ENCODE results near the gene VEGFA.
"Not testable (repeated sequence)": the region's sequence is repeated elsewhere in the genome, so short reads cannot be mapped to it uniquely, and the experiment has no call there.

Gene VEGFA

DNA sequence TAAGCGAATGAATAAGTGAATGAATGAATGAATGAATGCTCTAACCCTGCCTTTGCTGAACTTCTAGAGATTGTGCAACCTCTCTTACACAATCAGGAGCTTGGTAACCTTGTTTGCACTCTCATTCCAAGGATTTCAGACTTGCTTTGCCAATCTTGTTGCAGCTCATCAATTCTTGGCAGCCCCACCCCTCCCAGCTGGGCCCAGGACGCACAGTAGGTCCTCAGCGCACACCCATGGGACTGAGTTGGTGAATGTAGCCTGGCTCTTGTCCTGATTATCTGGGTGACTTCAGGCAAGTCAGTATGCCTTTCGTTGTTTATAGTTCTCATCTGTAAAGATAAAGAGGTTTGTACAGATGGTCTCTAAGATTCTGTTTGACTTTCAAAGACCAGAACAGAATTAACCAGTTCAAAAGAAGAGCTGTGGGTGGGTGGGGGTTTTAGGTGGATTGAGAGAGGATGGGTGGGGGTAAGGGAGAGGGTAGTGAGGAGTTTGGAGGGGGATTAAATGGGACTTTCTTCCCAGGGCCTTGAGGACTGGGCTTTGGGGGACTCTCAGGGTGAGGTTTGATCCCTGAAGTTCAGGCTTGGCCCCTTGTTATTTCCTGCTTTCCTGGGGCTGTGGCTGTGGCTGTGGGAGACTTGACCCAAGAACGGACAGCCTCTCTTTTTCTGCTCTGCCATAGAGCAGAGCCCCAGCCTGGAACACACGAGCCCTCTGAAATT is 33.2 kb downstream of the VEGFA start:
- DNase-seq (ENCODE audit: low read depth in 2 of 2): no peak

DNA sequence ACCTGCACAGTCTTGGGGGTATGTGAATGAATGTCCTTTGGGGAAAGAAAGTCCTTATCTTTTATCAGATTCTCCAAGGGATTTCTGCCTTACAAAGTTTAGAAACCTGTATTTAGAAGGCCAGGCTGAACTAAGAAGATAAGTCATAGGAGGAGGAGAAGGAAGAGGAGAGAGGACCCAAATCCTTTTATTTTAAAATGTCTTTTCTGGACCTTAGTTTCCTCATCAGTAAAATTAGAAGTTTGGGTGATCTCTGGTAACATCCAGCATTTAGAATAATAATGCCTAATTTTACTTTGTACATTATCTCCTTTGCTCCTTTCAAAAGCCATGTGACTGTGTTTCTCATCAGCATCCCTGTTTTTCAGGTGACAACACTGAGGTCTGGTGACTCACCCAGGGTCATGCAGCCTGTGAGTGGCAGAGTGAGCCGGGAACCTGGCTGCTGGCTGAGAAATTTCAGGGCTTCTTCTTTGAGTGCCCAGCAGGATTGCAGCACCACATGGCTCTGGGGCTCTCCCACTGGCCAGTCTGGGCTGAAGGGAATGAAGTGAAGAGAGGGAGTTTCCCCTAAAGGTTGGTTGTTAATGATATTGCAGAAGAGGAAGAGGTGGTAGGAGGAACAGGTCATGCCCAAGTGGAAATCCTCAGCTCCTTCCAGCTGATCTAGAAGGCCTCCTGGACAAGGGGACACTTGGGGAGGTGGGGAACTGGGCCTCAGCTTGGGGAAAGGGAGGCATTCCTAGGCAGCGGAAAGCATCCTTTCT is 34.0 kb downstream of the VEGFA start:
- no peak for DNase-seq (ENCODE audit: low read depth in 2 of 2)

DNA sequence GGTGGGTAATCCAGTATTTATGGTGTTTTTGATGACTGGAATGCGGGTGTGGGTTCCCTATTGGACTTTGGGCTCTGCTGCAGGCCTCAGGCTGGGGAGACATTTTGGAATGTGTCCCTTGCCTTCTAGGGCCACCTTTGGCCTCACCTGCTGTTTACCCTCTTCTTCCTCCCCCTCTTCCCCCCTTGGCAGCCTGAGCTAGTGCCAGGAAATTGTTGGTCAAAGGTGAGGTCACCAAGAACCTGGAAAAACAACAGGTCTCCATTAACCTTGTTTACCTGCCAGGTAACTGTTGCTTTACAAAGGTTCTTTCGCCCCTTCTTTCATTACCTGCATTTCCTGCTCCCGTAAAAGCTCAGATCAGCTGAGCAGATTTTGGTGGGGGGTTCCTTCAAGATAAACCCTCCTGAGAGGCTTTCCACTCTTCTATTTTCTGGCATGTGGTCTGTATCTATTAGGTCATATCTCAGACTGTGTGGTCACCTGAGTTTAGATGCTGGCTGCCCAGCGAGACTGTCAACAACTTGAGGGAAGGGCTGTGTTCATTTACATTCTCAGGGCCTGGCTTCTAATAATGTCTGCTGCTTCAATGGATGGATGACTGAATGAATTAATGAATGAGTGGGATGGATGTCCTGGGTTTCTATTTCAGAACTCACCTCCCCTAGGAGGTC is 34.7 kb downstream of the VEGFA start:
- DNase-seq (ENCODE audit: low read depth in 2 of 2): no peak

DNA sequence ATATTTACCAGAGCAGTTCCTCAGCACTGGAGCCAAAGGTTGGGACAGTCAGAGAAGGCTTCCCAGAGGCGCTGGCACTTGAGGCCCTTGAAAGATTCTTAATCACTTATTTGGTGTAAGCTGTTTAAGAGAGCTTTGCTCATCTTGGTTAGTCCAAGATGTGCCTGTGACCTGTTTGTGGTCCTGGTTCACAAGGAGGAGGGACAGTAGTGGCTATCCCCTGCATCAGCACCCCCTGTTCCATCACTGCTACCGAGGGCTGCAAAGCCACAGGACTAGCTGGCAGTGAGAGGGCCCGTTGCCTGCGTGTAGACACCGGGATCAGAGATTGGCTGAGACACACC is 35.7 kb downstream of the VEGFA start:
- DNase-seq (ENCODE audit: low read depth in 2 of 2): no peak

DNA sequence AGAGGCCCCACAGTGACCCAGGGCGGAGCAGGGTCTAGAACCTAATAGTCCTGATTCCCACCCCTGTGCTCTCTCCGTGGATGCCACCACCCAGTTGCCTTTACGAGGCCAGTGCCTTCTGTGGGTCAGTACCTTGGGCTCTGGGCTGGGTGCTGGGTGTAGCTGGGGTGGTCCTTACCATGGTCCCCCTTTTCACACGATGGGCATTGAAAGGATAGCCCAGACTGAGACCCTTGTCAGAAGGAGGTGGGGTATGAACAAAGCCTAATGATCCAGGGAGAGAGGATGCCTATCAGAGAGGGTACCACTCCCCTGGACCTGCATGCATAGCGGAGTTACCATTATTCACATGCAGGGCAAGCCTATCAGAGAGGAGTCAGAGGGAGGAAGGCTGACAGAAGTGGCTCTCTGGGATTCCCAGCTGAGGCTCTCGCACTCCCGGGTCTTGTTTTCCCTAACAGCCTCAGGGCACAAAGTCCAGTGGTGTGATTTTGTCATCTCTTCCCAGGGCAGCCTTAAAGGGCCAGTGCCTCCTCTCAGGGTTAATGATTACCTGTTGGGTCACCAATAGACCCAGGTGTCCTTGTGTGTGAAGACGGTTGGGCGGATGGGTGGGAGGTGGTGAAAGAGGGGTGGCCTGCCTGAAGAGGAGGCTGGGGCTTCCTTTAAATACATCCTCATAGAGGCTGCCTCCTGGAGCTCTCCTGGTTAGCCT is 36.2 kb downstream of the VEGFA start:
- DNase-seq (ENCODE audit: low read depth in 2 of 2): no peak

DNA sequence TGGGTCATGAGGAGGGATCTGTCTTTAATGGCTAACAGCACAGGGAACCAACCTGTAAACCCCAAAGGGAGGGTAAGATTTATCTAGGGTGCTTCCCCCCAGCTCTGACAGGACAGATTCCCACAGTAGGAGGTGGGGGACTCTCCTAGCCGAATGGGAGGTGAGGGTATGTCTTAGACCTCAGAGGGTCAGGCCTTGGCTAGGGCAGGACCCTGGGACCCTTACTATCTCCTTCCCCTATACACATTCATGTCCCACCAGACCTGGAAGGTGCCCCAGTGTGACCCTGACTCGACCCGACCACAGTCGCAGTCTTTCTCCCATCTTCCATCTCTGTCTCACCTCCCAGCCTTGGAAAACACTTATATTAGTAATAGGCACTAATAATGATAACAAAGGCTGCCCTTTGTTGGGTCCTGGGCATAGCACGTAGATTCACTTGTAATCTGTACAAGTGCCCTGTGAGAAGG is 36.8 kb downstream of the VEGFA start:
- DNase-seq (ENCODE audit: low read depth in 2 of 2): no peak

DNA sequence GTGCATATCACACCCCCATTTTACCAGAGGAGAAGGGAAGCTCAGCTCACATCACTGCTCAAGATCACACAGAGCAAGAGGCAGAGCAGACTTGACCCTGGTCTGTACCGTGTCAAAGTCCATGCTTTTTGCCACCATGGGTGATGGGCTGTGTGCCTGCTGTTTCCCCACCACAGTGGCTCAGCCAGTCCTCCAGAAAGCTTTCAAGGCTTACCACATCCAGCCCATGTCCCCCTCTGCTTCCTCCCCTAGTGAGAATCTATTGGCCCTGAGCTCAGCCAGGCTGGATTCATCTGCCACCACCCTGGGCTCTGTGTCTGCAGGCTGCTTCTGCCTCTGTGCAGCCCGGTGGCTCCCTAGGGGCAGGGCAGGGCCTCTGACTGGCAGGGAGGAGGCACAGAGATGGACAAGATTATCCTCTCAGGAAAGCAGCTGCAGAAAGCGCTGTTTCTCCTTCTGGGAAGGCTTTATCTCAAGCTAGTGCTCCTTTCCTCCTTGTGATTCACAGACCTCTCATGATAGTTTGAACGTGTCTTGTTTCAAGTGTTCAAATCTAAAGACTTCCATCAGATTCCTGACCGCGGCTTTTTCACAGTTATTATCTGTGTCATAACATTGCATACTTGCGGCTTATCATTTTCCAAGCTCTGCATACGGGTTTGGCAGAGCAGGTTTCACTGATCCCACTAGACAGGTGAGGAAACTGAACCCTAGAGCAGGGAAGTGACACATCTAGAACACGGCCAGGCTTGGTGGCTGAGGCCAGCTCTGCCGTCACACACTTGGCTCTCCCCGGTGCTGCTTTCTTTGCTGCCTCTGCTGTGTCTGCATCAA is 37.4 kb downstream of the VEGFA start:
- no peak for DNase-seq (ENCODE audit: low read depth in 2 of 2)

DNA sequence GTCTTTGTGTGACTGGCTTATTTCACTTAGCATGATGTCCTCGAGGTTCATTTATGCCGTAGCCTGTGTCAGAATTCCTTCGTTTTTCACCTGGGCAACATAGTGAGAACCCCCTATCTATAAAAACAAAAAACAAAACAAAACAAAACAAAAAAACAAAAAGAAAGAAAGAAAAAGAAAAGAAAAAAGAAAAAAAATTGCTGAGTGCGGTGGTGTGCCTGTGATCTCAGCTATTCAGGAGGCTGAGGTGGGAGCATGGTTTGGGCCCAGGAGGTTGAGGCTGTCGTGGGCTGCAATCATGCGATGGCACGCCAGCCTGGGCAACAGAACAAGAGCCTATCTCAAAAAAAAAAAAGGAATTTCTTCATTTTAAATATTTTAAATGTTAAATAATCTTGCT is 38.4 kb downstream of the VEGFA start:
- no peak for DNase-seq (ENCODE audit: low read depth in 2 of 2)

DNA sequence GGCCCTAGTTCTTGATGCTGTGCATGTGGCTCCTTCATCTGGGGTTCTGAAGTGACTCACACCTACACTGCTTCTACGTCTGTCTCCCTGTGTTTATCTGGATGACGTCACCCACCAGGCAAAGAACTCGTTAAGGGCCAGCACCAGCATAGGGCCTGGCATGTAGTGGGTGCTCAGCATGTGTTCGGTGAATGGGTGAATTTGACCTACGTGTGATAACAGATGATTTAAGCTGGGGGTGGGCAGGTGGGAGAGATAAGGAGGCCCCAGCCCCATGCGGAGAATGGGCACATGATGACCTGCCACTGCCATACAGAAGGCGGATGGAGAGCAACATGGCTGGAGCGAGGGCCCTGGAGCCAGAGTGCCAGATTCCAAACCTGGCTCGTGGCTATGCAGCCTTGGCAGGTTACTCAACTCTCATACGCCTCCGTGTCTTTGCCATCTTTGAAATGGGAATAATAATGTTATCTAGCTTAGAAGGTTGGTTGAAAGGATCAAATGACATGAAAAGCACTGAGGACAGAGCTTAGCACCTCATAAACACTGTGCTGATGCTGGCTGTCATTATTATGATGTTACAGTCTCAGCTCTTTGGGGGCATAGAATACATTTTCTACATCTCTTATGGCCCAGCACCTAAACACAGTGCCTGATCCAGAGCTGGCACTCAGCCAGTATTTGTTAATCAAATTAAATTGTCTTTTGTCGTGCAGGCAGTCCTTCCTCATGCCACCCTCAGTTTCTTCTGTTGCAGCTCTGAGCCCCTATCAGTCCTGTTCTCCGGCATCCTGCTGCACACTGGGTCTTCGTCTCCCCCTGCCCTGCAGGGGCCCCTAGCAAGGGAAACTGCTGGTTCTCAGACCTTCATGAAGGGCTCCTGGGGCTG is 39.6 kb downstream of the VEGFA start:
- no peak for DNase-seq (ENCODE audit: low read depth in 2 of 2)

DNA sequence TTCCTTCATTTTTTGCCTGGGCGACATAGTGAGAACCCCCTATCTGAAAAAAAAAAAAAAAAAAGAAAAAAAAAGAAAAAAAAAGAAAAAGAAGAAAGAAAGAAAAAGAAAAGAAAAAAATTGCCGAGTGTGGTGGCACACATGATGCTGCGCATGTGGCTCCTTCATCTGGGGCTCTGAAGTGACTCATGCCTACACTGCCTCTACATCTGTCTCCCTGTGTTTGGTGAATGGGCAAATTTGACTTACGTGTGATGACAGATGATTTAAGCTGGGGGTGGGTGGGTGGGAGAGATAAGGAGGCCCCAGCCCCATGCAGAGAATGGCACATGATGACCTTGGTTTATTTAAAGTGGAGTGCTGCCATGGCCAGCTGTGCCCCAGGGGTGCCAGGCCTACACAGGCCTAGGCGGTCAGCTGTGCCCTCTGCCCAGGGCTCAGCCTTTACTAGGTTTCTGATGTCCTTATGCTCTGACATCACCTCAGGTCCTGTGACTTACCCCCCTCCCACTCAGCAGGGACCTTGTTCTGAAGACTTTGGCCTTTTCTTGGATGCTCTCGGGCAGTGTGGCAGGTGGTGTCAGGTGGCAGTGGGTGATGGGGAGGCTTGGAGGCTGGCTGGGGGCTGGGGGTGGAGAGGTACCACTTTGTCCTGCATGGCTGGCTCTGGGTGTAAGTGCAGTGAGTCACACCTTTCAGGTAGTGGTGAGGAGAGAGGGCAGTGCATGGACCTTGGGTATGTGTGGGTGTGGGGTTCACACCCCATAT is 41.1 kb downstream of the VEGFA start:
- DNase-seq (ENCODE audit: low read depth in 2 of 2): no peak

DNA sequence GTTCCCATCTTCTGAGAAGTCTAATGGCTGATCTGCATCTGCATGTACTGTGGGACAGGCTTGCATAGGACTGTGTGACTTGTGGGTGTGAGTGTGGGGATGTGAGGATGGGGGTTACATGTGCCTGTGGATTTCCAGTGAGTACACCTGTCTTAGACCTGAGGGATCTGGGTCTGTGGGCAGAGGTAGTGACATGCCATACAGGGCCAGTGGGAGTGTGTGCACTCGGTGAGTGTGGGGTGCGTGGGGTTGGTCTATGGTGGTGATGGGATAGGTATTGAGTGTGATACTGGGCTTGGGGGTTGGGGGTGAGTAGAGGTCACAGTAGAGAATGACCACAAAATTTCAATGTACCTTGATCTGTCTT is 41.7 kb downstream of the VEGFA start:
- no peak for DNase-seq (ENCODE audit: low read depth in 2 of 2)

DNA sequence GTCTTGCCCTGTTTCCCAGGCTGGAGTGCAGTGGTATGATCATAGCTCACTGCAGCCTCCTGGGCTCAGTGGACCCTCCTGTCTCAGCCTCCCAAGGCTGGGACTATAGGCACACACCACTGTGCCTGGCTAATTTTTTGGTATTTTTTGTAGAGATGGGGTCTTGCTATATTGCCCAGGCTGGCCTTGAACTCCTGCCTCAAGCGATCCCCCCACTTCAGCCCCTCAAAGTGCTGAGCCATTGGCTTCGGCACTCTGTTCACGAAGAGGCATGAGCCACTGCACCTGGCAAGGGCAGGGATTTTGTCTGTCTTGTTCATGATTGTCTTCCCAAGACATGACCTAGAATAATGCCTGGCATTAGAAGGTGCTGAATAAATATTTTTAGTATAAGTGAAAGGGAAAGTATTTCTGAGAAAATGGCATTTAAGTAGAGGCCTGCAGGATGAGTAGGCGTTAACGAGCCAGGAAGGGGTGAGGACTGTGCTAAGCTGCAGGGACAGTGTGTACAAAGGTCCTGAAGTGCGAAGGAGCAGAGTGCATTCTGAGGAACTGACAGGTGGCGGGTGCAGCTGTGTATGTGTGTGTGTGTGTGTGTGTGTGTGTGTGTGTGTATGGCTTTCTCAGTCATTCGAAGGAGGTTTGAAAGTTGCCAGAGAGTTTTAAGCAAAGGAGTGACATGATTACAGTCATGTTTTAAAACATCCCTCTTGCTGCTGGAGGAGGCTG is 43.0 kb downstream of the VEGFA start:
- no peak for DNase-seq (ENCODE audit: low read depth in 2 of 2)

DNA sequence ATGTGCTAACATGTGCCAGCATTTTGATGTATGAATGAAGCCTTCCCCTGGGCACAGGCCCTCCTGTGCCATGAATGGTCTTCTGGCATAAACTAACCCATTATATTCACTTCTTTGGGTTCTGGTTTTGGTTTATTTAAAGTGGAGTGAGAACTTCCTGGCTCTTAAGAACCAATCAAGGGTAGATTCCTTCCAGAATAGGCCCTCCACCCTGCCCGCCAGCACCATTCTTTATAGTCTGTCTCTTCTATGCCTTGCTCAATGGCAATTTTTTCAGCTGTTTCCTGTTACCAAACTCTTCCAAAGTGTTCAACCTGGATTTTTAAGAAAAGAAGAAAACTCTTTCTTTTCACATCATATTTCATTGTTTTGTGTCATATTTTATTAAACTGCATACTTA is 44.1 kb downstream of the VEGFA start:
- no peak for DNase-seq (ENCODE audit: low read depth in 2 of 2)

DNA sequence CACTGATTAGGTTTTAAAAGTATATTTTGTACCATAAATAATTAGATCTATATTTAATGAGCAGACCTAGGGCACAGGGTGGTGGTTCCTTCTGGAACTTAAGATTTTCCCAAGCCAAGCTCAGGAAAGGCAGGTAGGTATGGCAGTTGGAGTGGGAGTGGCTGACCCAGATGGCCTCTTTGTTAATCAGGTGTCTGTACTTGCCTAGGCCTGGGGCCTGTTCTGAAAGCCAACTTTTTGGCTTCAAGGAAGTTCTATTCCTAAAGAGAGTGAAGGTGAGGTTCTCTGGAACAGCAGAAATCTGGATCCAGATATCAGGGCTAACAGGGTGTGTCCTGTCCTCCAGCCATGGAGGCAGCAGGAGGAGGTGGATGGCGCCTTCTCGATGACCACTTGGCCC is 44.9 kb downstream of the VEGFA start:
- no peak for DNase-seq (ENCODE audit: low read depth in 2 of 2)

DNA sequence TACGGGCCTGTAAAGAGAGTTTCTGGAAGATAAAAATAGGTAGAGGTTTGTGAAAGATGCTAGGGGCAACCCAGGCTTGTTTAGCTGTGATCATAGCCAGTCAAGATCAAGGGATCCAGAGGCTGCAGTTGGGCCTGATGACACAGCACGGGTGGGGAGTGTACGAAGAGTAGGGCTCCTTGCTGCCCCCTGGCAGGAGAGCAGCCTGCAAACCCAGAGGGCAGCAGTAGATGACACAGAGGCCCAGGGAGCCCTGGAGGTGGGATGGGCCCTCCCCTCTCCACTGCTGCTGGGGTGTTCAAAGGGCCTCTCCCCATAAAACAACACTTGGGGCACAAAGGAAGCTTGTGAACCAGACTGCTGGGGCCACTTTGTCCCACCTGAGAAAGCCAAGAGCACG is 47.2 kb downstream of the VEGFA start:
- no peak for DNase-seq (ENCODE audit: low read depth in 2 of 2)

DNA sequence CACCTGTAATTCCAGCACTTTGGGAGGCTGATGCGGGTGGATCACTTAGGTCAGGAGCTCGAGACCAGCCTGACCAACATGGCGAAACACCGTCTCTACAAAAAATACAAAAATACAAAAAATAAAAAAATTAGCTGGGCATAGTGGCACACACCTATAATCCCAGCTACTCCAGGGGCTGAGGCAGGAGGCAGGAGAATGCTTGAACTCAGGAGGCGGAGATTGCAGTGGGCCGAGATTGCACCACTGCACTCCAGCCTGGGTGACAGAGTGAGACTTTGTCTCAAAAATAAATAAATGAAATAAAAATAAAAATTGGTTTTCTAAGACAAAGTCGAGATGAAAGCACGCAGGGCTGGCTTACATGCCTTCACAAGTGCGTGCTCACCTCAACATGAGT is 49.0 kb downstream of the VEGFA start:
- not testable (repeated sequence) for DNase-seq (ENCODE audit: low read depth in 2 of 2)

DNA sequence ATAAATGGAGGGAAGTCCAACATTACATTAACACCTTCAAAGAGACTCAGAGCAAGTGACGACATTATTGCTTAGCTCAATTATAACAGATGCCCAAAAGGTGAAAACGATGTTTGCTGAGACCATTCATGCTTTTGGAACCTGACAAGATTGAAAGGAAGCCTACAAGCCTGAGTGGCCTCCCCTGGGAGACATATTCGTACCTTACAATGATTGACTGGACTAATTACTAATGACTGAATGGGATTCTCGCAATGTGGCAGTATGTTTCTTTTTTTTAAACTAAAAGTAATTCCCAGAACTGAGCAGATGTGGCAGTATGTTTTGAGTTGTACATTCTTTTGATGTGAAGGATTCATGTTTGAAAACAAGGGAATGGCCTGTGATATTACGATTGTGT is 49.9 kb downstream of the VEGFA start:
- DNase-seq (ENCODE audit: low read depth in 2 of 2): no peak

DNA sequence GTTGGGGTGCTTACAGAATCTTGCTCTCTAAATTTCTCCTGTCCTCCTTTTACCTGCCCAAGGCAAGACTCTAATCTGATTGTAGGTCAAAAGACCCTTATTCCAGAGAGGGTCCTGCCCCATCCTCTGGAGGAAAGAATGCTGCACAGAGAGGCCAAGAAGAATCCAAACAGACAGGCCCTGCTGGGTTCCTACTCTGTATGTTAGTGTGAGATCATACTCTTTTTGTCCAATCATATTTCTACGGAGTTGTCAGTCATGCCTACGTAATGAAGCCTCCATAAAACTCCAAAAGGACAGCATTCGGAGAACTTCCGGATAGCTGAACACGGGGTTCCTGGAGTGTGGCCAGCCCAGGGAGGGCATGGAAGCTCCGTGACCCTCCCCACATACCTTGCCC is 50.5 kb downstream of the VEGFA start:
- no peak for DNase-seq (ENCODE audit: low read depth in 2 of 2)

Measured in activated CD4-positive, alpha-beta T cell treated with anti-CD3 and anti-CD28 coated beads for 24 hours (primary cell).